ENCODE data around the gene MGME1.

Gene MGME1

DNA sequence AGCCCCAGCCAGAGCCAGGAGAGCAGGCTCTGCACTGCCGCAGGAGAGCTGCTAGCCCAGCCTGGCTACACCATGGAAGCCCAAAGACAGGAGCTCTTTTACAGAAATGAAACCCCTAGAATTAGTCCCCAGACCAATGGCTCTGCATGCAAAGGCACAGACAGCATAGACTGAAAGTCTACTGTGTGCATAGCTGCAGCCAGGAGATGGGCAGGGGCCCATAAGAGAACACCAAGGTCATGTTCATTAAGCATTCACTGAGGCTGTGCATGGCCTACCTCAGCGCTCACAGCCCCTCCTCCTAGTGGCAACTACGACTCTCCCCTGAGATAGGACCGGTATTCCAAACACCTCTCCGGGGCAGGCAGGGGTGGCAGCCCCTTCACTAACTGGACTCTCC, 35.1 kb upstream of the MGME1 start:
- peaks cover 27% of the 10 kb centered on the region for H3K4me1 ChIP-seq (ENCODE audit: control insufficient read depth, insufficient read depth, low read length)
- H3K9me3 ChIP-seq (ENCODE audit: control insufficient read depth, insufficient read depth, low read length), result no peaks in the 10 kb centered on the region; the same call in 1 of the 2 replicates
- H3K36me3 ChIP-seq (ENCODE audit: control insufficient read depth, insufficient read depth, low read length), result no peaks in the 10 kb centered on the region
- H3K27ac ChIP-seq (ENCODE audit: low read depth, low read length), result no peak overlapping the region
- H3K9ac ChIP-seq (ENCODE audit: low read depth, low read length), result no peak overlapping the region
- no peaks in the 10 kb centered on the region for H3K27me3 ChIP-seq (ENCODE audit: control insufficient read depth, insufficient read depth, low read length)
- no peak overlapping the region for H3K4me3 ChIP-seq (ENCODE audit: low read depth, low read length)

DNA sequence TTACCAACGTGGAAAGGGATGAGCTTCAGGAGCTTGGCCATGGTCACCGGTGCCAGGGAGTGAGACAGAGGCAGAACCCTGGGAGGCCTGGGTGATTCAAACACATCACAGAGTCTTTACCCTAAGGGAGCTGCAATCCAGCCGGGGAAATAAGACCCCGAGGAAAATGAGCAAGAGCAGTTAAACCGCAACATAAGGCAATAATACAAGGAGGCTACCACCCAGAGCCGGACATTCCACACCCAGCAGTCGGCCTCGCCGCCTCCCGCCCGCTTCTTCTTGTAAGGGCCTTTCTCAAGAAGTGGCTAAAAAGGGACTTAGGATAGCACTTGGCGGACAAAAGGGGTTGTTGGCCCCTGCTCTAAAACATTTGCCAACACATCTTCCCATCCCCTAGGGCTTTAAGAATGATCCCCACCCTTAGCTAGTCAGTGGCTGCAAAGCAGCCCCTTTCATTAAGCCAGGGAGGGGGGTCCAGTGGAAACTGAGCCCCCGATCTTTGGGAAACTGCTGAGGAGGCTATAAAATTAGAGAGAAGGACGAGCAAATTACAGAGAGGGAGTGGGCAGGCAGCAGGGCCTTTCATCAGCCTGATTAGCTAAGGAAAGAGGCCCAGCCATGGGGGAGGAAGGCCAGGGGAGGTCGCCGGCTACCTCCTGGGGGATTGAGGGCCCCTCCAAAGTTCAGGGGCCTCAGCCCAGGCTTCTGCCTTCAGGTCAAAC, 34.5 kb upstream of the MGME1 start:
- H3K9ac ChIP-seq (ENCODE audit: low read depth, low read length), result no peak overlapping the region
- H3K9me3 ChIP-seq (ENCODE audit: control insufficient read depth, insufficient read depth, low read length), result no peaks in the 10 kb centered on the region; the same call in 1 of the 2 replicates
- H3K27ac ChIP-seq (ENCODE audit: low read depth, low read length), result peak overlapping the region; percentile 8
- H3K4me3 ChIP-seq (ENCODE audit: low read depth, low read length), result no peak overlapping the region
- H3K4me1 ChIP-seq (ENCODE audit: control insufficient read depth, insufficient read depth, low read length), result peaks cover 29% of the 10 kb centered on the region
- no peaks in the 10 kb centered on the region for H3K36me3 ChIP-seq (ENCODE audit: control insufficient read depth, insufficient read depth, low read length)
- H3K27me3 ChIP-seq (ENCODE audit: control insufficient read depth, insufficient read depth, low read length), result no peaks in the 10 kb centered on the region

DNA sequence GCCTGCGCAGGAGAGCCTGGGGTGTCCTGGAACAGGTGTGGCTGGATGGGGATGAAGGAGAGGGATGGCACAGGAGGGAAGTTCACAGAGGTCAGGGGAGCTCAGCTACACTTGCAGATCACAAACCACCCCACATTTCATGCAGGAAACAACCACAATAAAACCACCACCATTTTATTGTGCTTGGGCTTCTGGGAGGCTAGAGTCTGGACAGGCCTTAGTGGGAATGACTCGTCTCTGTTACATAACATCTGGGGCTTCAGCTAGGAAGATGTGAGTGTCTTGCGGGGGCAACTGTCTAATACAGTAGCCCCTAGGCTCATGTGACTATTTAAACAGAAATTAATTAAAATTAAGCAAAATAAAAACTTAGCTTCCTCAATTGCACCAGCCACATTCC, 33.6 kb upstream of the MGME1 start:
- Histone ChIP-seq H3K4me1 (ENCODE audit: control insufficient read depth, insufficient read depth, low read length) (peaks cover 38% of the 10 kb centered on the region), H3K27me3 (ENCODE audit: control insufficient read depth, insufficient read depth, low read length) (no peaks in the 10 kb centered on the region), H3K9ac (ENCODE audit: low read depth, low read length) (no peak overlapping the region), H3K27ac (ENCODE audit: low read depth, low read length) (no peak overlapping the region), H3K9me3 (ENCODE audit: control insufficient read depth, insufficient read depth, low read length) (no peaks in the 10 kb centered on the region; the same call in 1 of the 2 replicates), H3K36me3 (ENCODE audit: control insufficient read depth, insufficient read depth, low read length) (no peaks in the 10 kb centered on the region), H3K4me3 (ENCODE audit: low read depth, low read length) (no peak overlapping the region)

DNA sequence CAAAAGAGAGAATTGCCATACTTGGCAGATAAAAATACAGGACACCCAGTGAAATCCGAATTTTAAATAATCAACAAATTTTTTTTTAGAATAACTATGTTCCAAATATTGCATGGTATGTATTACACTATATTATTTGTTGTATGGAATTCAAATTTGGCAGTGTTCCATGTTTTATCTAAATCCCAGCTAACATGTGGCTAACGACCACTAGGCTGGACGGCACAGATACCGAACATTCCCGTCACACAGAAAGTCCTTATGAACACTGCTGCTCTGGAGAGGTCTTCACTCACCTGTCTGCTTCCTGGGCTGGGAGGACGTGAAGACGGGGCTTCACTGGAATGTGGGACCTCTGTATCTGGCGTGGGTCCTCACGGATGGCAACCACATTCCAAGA, 33.1 kb upstream of the MGME1 start:
- H3K4me1 ChIP-seq (ENCODE audit: control insufficient read depth, insufficient read depth, low read length), result peaks cover 43% of the 10 kb centered on the region
- no peaks in the 10 kb centered on the region; the same call in 1 of the 2 replicates for H3K9me3 ChIP-seq (ENCODE audit: control insufficient read depth, insufficient read depth, low read length)
- H3K9ac ChIP-seq (ENCODE audit: low read depth, low read length), result no peak overlapping the region
- no peak overlapping the region for H3K4me3 ChIP-seq (ENCODE audit: low read depth, low read length)
- no peaks in the 10 kb centered on the region for H3K27me3 ChIP-seq (ENCODE audit: control insufficient read depth, insufficient read depth, low read length)
- H3K27ac ChIP-seq (ENCODE audit: low read depth, low read length), result no peak overlapping the region
- peaks cover 2% of the 10 kb centered on the region for H3K36me3 ChIP-seq (ENCODE audit: control insufficient read depth, insufficient read depth, low read length)

DNA sequence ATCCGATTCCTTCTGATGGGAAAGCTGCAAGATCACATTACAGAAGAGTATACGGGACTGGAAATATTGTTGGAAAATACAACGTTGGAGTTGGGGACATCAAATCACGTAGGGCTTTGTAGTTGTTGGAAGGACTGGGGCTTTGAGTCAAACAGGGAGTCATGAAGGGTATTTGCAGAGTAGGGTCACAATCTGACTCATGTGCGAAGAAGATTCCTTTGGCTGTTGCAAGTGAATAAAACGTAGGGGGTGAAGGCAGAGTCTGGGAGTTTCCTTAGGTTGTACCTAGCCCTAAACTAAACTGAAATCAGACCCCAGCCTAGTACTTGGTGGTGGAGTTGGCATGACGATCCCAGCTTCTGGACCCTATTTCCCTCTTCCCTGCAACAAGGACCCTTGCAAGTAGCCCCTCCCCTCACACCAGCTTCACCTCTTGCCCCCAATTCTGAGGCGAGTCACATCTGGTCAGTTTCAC, 32.5 kb upstream of the MGME1 start:
- H3K36me3 ChIP-seq (ENCODE audit: control insufficient read depth, insufficient read depth, low read length), result peaks cover 8% of the 10 kb centered on the region
- H3K4me3 ChIP-seq (ENCODE audit: low read depth, low read length), result no peak overlapping the region
- no peak overlapping the region for H3K9ac ChIP-seq (ENCODE audit: low read depth, low read length)
- no peaks in the 10 kb centered on the region; the same call in 1 of the 2 replicates for H3K9me3 ChIP-seq (ENCODE audit: control insufficient read depth, insufficient read depth, low read length)
- peaks cover 49% of the 10 kb centered on the region for H3K4me1 ChIP-seq (ENCODE audit: control insufficient read depth, insufficient read depth, low read length)
- peak overlapping the region; percentile 46 for H3K27ac ChIP-seq (ENCODE audit: low read depth, low read length)
- no peaks in the 10 kb centered on the region for H3K27me3 ChIP-seq (ENCODE audit: control insufficient read depth, insufficient read depth, low read length)

DNA sequence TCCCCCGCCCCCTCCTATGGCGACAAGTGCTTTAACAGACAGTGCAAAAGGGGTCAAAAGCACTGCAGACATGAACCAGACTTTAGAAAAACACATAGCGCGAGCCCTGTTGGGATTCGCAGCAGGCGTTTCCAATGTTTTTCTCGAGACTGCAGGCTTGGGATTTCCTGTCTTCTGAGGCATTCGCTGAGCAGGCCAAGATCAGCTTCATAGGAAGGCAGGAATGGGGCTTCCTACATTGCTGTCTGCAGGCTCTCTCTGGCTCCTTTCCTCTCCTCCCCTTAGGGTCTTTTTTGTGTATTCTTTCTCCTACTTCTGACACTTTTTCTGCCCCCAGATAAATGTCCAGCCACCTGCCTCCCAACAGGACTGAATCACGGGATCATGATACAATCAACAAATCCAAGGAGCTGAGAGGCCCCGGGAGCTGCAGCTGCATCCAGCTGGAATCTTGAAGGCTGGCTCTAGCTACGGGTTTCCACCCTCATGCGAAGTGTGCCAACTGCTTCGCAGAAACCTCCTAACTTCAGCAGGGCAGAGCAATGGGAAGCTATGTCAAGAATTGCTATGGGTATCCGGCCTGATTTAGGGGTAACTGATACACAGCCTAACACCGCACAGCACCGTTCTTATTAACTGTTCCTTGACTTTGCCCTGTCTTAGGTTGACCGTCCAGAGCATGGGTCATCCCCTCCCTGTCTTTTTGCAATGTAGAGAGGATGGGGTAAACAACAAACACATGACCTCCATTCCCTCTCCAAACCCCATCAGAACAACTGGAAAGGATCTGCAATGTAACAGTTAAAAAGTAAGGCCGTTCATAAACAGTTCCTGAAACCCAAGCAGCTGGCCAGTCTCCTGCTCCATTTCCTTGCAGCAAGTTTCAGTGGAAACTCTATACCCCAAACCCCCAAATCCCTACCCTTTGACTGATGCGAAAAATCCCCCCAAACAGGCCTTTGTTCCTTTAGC, 31.8 kb upstream of the MGME1 start:
- H3K27me3 ChIP-seq (ENCODE audit: control insufficient read depth, insufficient read depth, low read length), result no peaks in the 10 kb centered on the region
- H3K27ac ChIP-seq (ENCODE audit: low read depth, low read length), result peak overlapping the region; percentile 46
- H3K4me1 ChIP-seq (ENCODE audit: control insufficient read depth, insufficient read depth, low read length), result peaks cover 49% of the 10 kb centered on the region
- H3K9me3 ChIP-seq (ENCODE audit: control insufficient read depth, insufficient read depth, low read length), result no peaks in the 10 kb centered on the region
- no peak overlapping the region for H3K4me3 ChIP-seq (ENCODE audit: low read depth, low read length)
- H3K9ac ChIP-seq (ENCODE audit: low read depth, low read length), result no peak overlapping the region
- peaks cover 15% of the 10 kb centered on the region for H3K36me3 ChIP-seq (ENCODE audit: control insufficient read depth, insufficient read depth, low read length)

DNA sequence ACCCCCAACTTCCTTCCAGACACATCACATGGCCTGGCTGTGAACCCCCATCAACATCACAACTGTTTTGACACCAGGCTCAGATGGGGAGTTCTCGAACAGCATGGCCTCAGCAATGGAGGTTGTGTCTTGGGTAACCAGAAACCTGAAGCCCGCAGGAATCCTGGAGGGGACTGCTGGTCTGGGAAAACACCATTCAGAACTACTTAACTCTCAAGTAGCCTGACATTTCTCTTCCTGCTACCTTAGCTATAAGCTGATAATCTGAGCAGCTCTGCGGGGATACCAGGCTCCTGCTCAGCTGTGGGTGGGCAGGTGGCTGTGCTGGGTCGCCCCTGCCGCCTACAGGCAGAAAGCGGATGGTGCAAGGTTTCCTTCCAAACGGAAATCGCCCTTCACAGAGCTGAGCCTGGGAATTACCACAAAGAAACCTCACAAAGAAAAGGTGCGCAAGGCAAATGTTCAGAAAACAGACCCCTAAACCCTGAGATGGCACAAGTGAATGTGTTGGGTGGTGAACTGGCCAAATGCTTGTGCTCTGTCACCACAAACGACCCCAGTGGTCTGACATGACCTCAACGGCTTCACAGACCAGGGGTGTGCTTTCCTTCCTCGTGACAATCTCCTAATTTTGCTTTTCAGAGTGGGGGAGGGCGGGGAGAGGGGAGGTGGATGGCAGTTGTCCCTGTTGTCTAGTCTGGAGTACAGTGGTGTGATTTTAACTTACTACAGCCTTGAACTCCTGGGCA, 29.8 kb upstream of the MGME1 start:
- H3K27me3 ChIP-seq (ENCODE audit: control insufficient read depth, insufficient read depth, low read length), result no peaks in the 10 kb centered on the region
- H3K27ac ChIP-seq (ENCODE audit: low read depth, low read length), result peak overlapping the region; percentile 86
- no peak overlapping the region for H3K4me3 ChIP-seq (ENCODE audit: low read depth, low read length)
- peaks cover 49% of the 10 kb centered on the region for H3K4me1 ChIP-seq (ENCODE audit: control insufficient read depth, insufficient read depth, low read length)
- H3K36me3 ChIP-seq (ENCODE audit: control insufficient read depth, insufficient read depth, low read length), result peaks cover 35% of the 10 kb centered on the region
- no peak overlapping the region; the same call in 1 of the 2 replicates for H3K9ac ChIP-seq (ENCODE audit: low read depth, low read length)
- H3K9me3 ChIP-seq (ENCODE audit: control insufficient read depth, insufficient read depth, low read length), result no peaks in the 10 kb centered on the region

DNA sequence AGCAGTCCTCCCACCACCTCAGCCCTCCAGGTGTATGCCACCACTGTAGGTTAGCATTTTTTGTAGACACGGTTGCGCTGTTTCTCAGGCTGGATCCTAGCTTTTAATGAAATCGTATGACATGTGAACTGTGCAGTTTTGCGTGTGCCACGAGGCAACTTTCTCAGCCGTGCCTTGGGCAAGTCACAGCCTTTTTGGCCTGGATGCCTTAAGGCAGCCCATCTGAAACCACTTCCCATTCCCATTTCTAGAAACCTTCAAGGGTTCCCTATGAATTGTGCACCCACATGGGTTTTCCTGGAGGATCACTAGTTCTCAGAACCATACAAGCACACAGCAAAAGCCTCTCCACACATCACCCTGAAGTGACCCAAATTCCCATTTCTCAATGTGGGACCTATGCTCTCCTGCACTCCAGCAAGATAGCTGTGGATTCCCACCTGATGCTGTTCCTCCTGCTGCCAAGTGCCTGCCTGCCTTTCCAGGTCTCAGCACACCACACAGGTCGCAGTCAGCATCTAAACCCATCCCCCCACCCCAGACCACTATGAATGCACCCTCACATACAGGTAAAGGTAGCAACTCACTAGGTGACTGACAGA, 29.1 kb upstream of the MGME1 start:
- H3K9ac ChIP-seq (ENCODE audit: low read depth, low read length), result no peak overlapping the region
- H3K36me3 ChIP-seq (ENCODE audit: control insufficient read depth, insufficient read depth, low read length), result peaks cover 40% of the 10 kb centered on the region

DNA sequence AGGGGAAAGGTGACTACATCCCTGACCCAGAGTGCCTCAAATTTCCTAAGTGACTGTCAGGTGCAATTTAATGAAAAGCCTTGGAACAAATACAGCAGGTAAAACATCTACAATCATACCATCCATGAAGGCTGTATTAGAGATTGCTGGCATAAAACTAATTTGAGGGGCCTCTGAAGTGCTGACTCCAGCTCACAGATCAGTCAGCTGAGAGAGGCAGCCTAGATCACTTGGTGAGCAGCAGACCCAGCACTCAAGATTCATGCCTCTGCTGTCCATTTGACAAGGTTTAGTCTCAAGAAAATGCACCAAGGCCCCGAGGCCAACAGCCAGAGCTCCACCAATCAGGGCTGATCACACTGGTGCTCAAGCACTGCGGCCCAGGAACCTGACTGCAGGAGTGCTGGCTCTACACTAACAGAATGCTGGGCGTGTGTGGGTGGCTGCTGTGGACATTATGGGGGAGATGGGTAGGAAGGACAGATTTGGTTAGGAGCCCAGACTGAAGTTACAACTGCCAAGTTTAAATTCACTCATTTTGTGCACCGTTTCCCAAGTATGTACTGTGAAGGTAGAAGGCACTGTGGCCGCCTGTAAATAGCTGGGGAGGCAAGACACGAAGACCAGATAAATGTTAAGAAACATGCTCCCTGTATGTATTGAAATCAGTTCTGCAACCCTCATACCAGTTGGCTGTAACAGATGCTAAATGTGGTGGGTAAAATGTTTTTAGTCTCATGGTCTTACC, 28.4 kb upstream of the MGME1 start:
- Histone ChIP-seq H3K27me3 (ENCODE audit: control insufficient read depth, insufficient read depth, low read length) (no peaks in the 10 kb centered on the region), H3K4me3 (ENCODE audit: low read depth, low read length) (no peak overlapping the region), H3K36me3 (ENCODE audit: control insufficient read depth, insufficient read depth, low read length) (peaks cover 47% of the 10 kb centered on the region), H3K9me3 (ENCODE audit: control insufficient read depth, insufficient read depth, low read length) (no peaks in the 10 kb centered on the region), H3K9ac (ENCODE audit: low read depth, low read length) (no peak overlapping the region), H3K27ac (ENCODE audit: low read depth, low read length) (peak overlapping the region; percentile 86), H3K4me1 (ENCODE audit: control insufficient read depth, insufficient read depth, low read length) (peaks cover 42% of the 10 kb centered on the region)

More for the DNA sequence above, 29.1 kb upstream of the MGME1 start:
- Histone ChIP-seq H3K27me3 (ENCODE audit: control insufficient read depth, insufficient read depth, low read length) (no peaks in the 10 kb centered on the region), H3K4me3 (ENCODE audit: low read depth, low read length) (no peak overlapping the region), H3K4me1 (ENCODE audit: control insufficient read depth, insufficient read depth, low read length) (peaks cover 44% of the 10 kb centered on the region), H3K9me3 (ENCODE audit: control insufficient read depth, insufficient read depth, low read length) (no peaks in the 10 kb centered on the region), H3K27ac (ENCODE audit: low read depth, low read length) (peak overlapping the region; percentile 86)
